K562 (cell line): ENCODE measurements around the gene TESK2. TPM values are rescaled to one million over a fixed set of nuclear protein-coding genes. Genes with fewer than 3 reads are reported as not detected.
A peak's percentile ranks its signal among the peaks of the same experiment; 100 is the strongest.

Source experiments
- CBFA2T3 ChIP-seq: fragments of 450-650 bp; IDR thresholded peaks from 2 replicates; pipeline ENCODE4 v1.6.1; 2017
- COPS2 ChIP-seq: fragments of 450-650 bp; conservative IDR thresholded peaks from 2 replicates; pipeline ENCODE4 v1.6.1; 2016; ENCODE audit warnings: mild to moderate bottlenecking, moderate library complexity
- ETV6 ChIP-seq, 3 experiments: fragments of 150-350 bp in 1 of 3; sonication (generic) in 1 of 3; formaldehyde crosslinking in 1 of 3; IDR thresholded peaks; 2 replicates each; pipeline versions ENCODE4 v1.6.1 to v1.8.0; 2014 to 2022; ENCODE audit warnings: borderline replicate concordance in 2 of 3, low read depth in 2 of 3, antibody characterized with exemption in 1 of 3, low read length in 1 of 3, mild to moderate bottlenecking in 1 of 3, missing genetic modification reagents in 1 of 3
- GATA2 ChIP-seq: sonication (generic); formaldehyde crosslinking; IDR thresholded peaks from 2 replicates; pipeline ENCODE4 v1.4.0; 2020; ENCODE audit warnings: mild to moderate bottlenecking, missing genetic modification reagents
- HNRNPLL ChIP-seq: fragments of 200-400 bp; formaldehyde crosslinking; IDR thresholded peaks from 2 replicates; pipeline ENCODE4 v1.6.1; 2017; ENCODE audit warnings: low read length, low read depth, mild to moderate bottlenecking; ENCODE audit not compliant: poor library complexity, severe bottlenecking
- PML ChIP-seq: IDR thresholded peaks from 2 replicates; pipeline ENCODE4 v1.6.1; 2012; ENCODE audit warnings: low read length, inconsistent platforms
- POLR3G ChIP-seq: IDR thresholded peaks from 2 replicates; pipeline ENCODE4 v1.6.1; 2011; ENCODE audit not compliant: insufficient read length, insufficient replicate concordance; ENCODE audit errors: extremely low read depth
- RFX5 ChIP-seq: IDR thresholded peaks from 2 replicates; pipeline ENCODE4 v1.6.1; 2011; ENCODE audit warnings: low read depth, mild to moderate bottlenecking, improper control_type of control experiment, low read length
- RHOXF2B ChIP-seq: fragments of 250-450 bp; sonication (Bioruptor Pico); conservative IDR thresholded peaks from 2 replicates; pipeline ENCODE4 v1.5.1; 2021
- SIN3A ChIP-seq, 2 experiments: fragments of 150-350 bp in 1 of 2; IDR thresholded peaks; 2 replicates each; pipeline ENCODE4 v1.6.1; 2011 to 2016; ENCODE audit warnings: borderline replicate concordance in 2 of 2, low read depth in 2 of 2, low read length in 2 of 2, mild to moderate bottlenecking in 2 of 2, moderate library complexity in 2 of 2; ENCODE audit not compliant: control insufficient read depth in 1 of 2
- SMAD2 ChIP-seq: fragments of 150-350 bp; IDR thresholded peaks from 2 replicates; pipeline ENCODE4 v1.6.1; 2014; ENCODE audit warnings: low read depth, mild to moderate bottlenecking, low read length
- SREBF2 ChIP-seq: sonication (generic); formaldehyde crosslinking; IDR thresholded peaks from 2 replicates; pipeline ENCODE4 v1.4.0; 2020; ENCODE audit warnings: mild to moderate bottlenecking, missing genetic modification reagents
- TCF3 ChIP-seq: sonication (generic); formaldehyde crosslinking; IDR thresholded peaks from 2 replicates; pipeline ENCODE4 v1.4.0; 2020; ENCODE audit warnings: mild to moderate bottlenecking, missing genetic modification reagents
- TEAD4 ChIP-seq, 2 experiments: sonication (generic) in 1 of 2; formaldehyde crosslinking in 1 of 2; IDR thresholded peaks; 2 replicates each; pipeline versions ENCODE4 v1.6.1 to v1.8.0; 2012 to 2022; ENCODE audit warnings: borderline replicate concordance in 1 of 2, inconsistent platforms in 1 of 2, low read length in 1 of 2, mild to moderate bottlenecking in 1 of 2, missing genetic modification reagents in 1 of 2
- TSC22D4 ChIP-seq: fragments of 450-650 bp; IDR thresholded peaks from 2 replicates; pipeline ENCODE4 v1.6.1; 2016; ENCODE audit warnings: missing genetic modification characterization, missing biosample characterization, control low read depth
- polyA plus RNA-seq, 8 experiments: library from polyadenylated mRNA; depleted of rRNA in 4 of 8; stranded (reverse) in 5 of 8; unstranded in 3 of 8; fragments of >200 nt; fragmentation: Nextera tagmentation in 2 of 8; fragmentation: Illumina TruSeq in 1 of 8; extraction: Ambion mirVana in 2 of 8; extraction: Trizol in 1 of 8; gene quantifications; 2 replicates each; pipeline versions ENCODE4 v1.2.1 to v1.2.3, GENCODE V29; 2011 to 2014; ENCODE audit warnings: inconsistent platforms in 1 of 8, missing spikeins in 1 of 8
- total RNA-seq, 7 experiments: library from RNA; depleted of rRNA in 6 of 7; stranded (reverse); fragments of >200 nt in 6 of 7; fragmentation: Illumina TruSeq in 2 of 7; extraction: Trizol in 2 of 7; gene quantifications; 2 replicates each; pipeline versions ENCODE4 v1.2.1 to v1.2.3, GENCODE V29; 2011 to 2021; ENCODE audit warnings: low replicate concordance in 1 of 7
- TF ChIP-seq, protein P1 (sequence below): sonication (generic); formaldehyde crosslinking; IDR thresholded peaks from 2 replicates; pipeline ENCODE4 v1.8.0; 2022; ENCODE audit warnings: mild to moderate bottlenecking, missing genetic modification reagents, borderline replicate concordance
- TF ChIP-seq, protein P2 (sequence below): fragments of 450-650 bp; IDR thresholded peaks from 2 replicates; pipeline ENCODE4 v1.6.1; 2016; ENCODE audit warnings: antibody characterized with exemption
- TF ChIP-seq, protein P3 (sequence below): sonication (generic); formaldehyde crosslinking; IDR thresholded peaks from 2 replicates; pipeline ENCODE4 v1.8.0; 2022; ENCODE audit warnings: missing genetic modification reagents, mild to moderate bottlenecking, moderate library complexity, borderline replicate concordance
- TF ChIP-seq, protein P4 (sequence below): fragments of 450-650 bp; formaldehyde crosslinking; conservative IDR thresholded peaks from 2 replicates; pipeline ENCODE4 v1.4.0; 2022; ENCODE audit warnings: mild to moderate bottlenecking, missing genetic modification characterization
- TF ChIP-seq, protein P5 (sequence below): fragments of 250-450 bp; sonication (Bioruptor Pico); IDR thresholded peaks from 2 replicates; pipeline ENCODE4 v1.6.1; 2021; ENCODE audit warnings: mild to moderate bottlenecking

The TESK2 gene
- total and polyA plus RNA-seq, 9 of the 15 experiments (the other 6 are each of a cell fraction or from before 2014, with no cell fraction given), result 1.6 to 5.3 (median 3.7) TPM

DNA sequence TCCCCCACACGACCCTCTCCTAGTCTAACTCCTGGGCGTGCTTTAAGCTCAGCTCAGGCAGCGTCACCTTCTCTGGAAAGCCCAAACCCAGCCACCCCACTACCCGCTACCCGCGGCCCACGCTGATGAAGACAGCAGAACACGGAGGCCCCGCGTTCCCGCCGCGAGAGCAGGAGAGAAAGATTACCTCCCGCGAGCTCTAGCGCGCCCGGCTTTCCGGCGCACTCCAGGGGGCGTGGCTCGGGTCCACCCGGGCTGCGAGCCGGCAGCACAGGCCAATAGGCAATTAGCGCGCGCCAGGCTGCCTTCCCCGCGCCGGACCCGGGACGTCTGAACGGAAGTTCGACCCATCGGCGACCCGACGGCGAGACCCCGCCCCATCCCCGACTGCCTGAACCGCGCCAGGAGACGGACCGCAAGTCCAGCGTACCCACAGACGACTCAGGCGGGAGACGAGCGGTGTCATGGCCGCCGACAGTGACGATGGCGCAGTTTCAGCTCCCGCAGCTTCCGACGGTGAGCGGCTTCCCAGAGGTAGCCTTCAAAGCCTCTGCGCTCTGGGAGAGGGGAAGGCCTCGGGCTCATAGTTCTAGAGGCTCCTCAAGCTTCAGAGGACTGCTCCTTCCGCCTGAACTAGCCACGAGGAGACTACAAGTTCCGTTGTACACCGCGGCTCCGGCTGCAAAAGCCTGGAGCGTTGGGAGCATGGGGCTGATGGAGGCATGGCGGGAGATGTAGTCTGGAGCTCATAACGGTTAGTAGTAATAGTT is 151.0 kb downstream of the TESK2 start, which contains the start of the genes MUTYH and TOE1 (continued):
- TF ChIP-seq, protein P1, sequence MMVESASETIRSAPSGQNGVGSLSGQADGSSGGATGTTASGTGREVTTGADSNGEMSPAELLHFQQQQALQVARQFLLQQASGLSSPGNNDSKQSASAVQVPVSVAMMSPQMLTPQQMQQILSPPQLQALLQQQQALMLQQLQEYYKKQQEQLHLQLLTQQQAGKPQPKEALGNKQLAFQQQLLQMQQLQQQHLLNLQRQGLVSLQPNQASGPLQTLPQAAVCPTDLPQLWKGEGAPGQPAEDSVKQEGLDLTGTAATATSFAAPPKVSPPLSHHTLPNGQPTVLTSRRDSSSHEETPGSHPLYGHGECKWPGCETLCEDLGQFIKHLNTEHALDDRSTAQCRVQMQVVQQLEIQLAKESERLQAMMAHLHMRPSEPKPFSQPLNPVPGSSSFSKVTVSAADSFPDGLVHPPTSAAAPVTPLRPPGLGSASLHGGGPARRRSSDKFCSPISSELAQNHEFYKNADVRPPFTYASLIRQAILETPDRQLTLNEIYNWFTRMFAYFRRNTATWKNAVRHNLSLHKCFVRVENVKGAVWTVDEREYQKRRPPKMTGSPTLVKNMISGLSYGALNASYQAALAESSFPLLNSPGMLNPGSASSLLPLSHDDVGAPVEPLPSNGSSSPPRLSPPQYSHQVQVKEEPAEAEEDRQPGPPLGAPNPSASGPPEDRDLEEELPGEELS, result peak; percentile 61; the same call in 1 of the 2 replicates
- TF ChIP-seq RHOXF2B (0 out of 2 replicates have a peak, but pooled peaks have one; percentile 4), POLR3G (no peak), PML (peak; percentile 88; the same call in 1 of the 2 replicates), COPS2 (no peak), TSC22D4 (tag) (no peak), CBFA2T3 (no peak), GATA2 (CRISPR knock-in tag) (no peak), TEAD4 (IDR thresholded peaks at IDR 0.05; ENCODE audit: low read length) (no peak), TEAD4 (CRISPR knock-in tag; IDR thresholded peaks at IDR 0.05; ENCODE audit: borderline replicate concordance) (no peak), HNRNPLL (peak; percentile 79), SMAD2 (no peak), ETV6 (IDR thresholded peaks at IDR 0.05; ENCODE audit: borderline replicate concordance in 1 of 2, low read depth in 2 of 2, low read length in 1 of 2) (no peak), ETV6 (CRISPR knock-in tag; IDR thresholded peaks at IDR 0.05; ENCODE audit: borderline replicate concordance) (peak; percentile 71; the same call in 1 of the 2 replicates), SIN3A (IDR thresholded peaks at IDR 0.05; ENCODE audit: borderline replicate concordance in 2 of 2, control insufficient read depth in 1 of 2, low read depth in 2 of 2, low read length in 2 of 2) (peak; percentile 13 to 71; a peak in 1 of 4 replicates), TCF3 (CRISPR knock-in tag) (no peak), SREBF2 (CRISPR knock-in tag) (no peak), RFX5 (no peak)
- TF ChIP-seq, protein P2, sequence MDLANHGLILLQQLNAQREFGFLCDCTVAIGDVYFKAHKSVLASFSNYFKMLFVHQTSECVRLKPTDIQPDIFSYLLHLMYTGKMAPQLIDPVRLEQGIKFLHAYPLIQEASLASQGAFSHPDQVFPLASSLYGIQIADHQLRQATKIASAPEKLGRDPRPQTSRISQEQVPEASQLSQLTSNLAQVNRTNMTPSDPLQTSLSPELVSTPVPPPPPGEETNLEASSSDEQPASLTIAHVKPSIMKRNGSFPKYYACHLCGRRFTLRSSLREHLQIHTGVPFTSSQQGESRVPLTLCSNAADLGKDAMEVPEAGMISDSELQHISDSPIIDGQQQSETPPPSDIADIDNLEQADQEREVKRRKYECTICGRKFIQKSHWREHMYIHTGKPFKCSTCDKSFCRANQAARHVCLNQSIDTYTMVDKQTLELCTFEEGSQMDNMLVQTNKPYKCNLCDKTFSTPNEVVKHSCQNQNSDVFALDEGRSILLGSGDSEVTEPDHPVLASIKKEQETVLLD, result no peak
- TF ChIP-seq, protein P3, sequence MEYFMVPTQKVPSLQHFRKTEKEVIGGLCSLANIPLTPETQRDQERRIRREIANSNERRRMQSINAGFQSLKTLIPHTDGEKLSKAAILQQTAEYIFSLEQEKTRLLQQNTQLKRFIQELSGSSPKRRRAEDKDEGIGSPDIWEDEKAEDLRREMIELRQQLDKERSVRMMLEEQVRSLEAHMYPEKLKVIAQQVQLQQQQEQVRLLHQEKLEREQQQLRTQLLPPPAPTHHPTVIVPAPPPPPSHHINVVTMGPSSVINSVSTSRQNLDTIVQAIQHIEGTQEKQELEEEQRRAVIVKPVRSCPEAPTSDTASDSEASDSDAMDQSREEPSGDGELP, result peak; percentile 91
- TF ChIP-seq, protein P4, sequence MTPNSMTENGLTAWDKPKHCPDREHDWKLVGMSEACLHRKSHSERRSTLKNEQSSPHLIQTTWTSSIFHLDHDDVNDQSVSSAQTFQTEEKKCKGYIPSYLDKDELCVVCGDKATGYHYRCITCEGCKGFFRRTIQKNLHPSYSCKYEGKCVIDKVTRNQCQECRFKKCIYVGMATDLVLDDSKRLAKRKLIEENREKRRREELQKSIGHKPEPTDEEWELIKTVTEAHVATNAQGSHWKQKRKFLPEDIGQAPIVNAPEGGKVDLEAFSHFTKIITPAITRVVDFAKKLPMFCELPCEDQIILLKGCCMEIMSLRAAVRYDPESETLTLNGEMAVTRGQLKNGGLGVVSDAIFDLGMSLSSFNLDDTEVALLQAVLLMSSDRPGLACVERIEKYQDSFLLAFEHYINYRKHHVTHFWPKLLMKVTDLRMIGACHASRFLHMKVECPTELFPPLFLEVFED (CRISPR knock-in tag), result peak; percentile 81
- TF ChIP-seq, protein P5, sequence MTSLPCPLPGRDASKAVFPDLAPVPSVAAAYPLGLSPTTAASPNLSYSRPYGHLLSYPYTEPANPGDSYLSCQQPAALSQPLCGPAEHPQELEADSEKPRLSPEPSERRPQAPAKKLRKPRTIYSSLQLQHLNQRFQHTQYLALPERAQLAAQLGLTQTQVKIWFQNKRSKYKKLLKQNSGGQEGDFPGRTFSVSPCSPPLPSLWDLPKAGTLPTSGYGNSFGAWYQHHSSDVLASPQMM (CRISPR knock-in tag), result no peak
